Activated T-cell treated with anti-CD3 and anti-CD28 coated beads, Interleukin-2, amount 50 U/mL, for 24 hours (primary cell): Measurements from ENCODE around the gene ORC2.
"Not testable (repeated sequence)": the region's sequence is repeated elsewhere in the genome, so short reads cannot be mapped to it uniquely, and the experiment has no call there.

ENCODE experiments used
- DNase-seq: peaks from one replicate; pipeline ENCODE4 v3.0.0-alpha.2; 2020
- H3K27ac Mint-ChIP-seq: 2 replicates; pipeline ENCODE4 v1.8.0; 2020; ENCODE audit warnings: mild to moderate bottlenecking, mixed read lengths
- H3K27me3 Mint-ChIP-seq: 2 replicates; pipeline ENCODE4 v1.8.0; 2020; ENCODE audit warnings: mixed read lengths
- H3K36me3 Mint-ChIP-seq: 2 replicates; pipeline ENCODE4 v1.8.0; 2020; ENCODE audit warnings: low read depth, mixed read lengths
- H3K4me1 Mint-ChIP-seq: 2 replicates; pipeline ENCODE4 v1.8.0; 2020; ENCODE audit warnings: low read depth, mixed read lengths
- H3K4me3 Mint-ChIP-seq: 2 replicates; pipeline ENCODE4 v1.8.0; 2020; ENCODE audit warnings: mild to moderate bottlenecking, moderate library complexity, mixed read lengths
- H3K9me3 Mint-ChIP-seq: 2 replicates; pipeline ENCODE4 v1.8.0; 2020; ENCODE audit warnings: mixed read lengths

Gene ORC2

GRCh38 chr2:200963918-200964252 is 425 bp upstream of the ORC2 start:
- Mint-ChIP-seq H3K36me3 (peaks cover 56% of the 10 kb centered on the region), H3K27ac (peak overlapping the region; percentile 99), H3K4me3 (peak overlapping the region; percentile 90), H3K4me1 (peaks cover 68% of the 10 kb centered on the region)
- not testable (repeated sequence) for H3K27me3 Mint-ChIP-seq, H3K9me3 Mint-ChIP-seq, DNase-seq

GRCh38 chr2:200962811-200963123 is 693 bp downstream of the ORC2 start:
- peaks cover 64% of the 10 kb centered on the region for H3K4me1 Mint-ChIP-seq

GRCh38 chr2:200961674-200962073 is 1.8 kb downstream of the ORC2 start:
- peaks cover 73% of the 10 kb centered on the region for H3K36me3 Mint-ChIP-seq
- no peaks in the 10 kb centered on the region for H3K9me3 Mint-ChIP-seq
- no peak overlapping the region for H3K27ac Mint-ChIP-seq

More at GRCh38 chr2:200962811-200963123, 693 bp downstream of the ORC2 start:
- peak overlapping the region; percentile 99 for H3K27ac Mint-ChIP-seq
- H3K9me3 Mint-ChIP-seq, result no peaks in the 10 kb centered on the region
- H3K4me3 Mint-ChIP-seq, result peak overlapping the region; percentile 90
- H3K36me3 Mint-ChIP-seq, result peaks cover 64% of the 10 kb centered on the region
- no peak for DNase-seq
- no peaks in the 10 kb centered on the region for H3K27me3 Mint-ChIP-seq

GRCh38 chr2:200950378-200950777 is 13.1 kb downstream of the ORC2 start:
- Mint-ChIP-seq H3K27me3 (no peaks in the 10 kb centered on the region), H3K36me3 (peaks cover 92% of the 10 kb centered on the region), H3K27ac (no peak overlapping the region), H3K9me3 (no peaks in the 10 kb centered on the region), H3K4me1 (peaks cover 5% of the 10 kb centered on the region), H3K4me3 (no peak overlapping the region)
- no peak for DNase-seq

More at GRCh38 chr2:200961674-200962073, 1.8 kb downstream of the ORC2 start:
- Mint-ChIP-seq H3K4me1 (peaks cover 59% of the 10 kb centered on the region), H3K4me3 (peak overlapping the region; percentile 90), H3K27me3 (no peaks in the 10 kb centered on the region)
- DNase-seq, result no peak

GRCh38 chr2:200945395-200945729 is 18.1 kb downstream of the ORC2 start:
- no peak for DNase-seq
- Mint-ChIP-seq H3K27ac (peak overlapping the region; percentile 96), H3K9me3 (no peaks in the 10 kb centered on the region), H3K4me1 (peaks cover 34% of the 10 kb centered on the region), H3K4me3 (no peak overlapping the region), H3K27me3 (no peaks in the 10 kb centered on the region), H3K36me3 (peaks cover 93% of the 10 kb centered on the region)

GRCh38 chr2:200944467-200945394 is 18.7 kb downstream of the ORC2 start:
- DNase-seq, result peak; percentile 71
- H3K4me3 Mint-ChIP-seq, result peak overlapping the region; percentile 41
- H3K36me3 Mint-ChIP-seq, result peaks cover 92% of the 10 kb centered on the region
- no peaks in the 10 kb centered on the region for H3K27me3 Mint-ChIP-seq
- no peaks in the 10 kb centered on the region for H3K9me3 Mint-ChIP-seq
- peak overlapping the region; percentile 96 for H3K27ac Mint-ChIP-seq
- peaks cover 34% of the 10 kb centered on the region for H3K4me1 Mint-ChIP-seq

GRCh38 chr2:200943527-200944105 is 19.8 kb downstream of the ORC2 start:
- no peak overlapping the region for H3K4me3 Mint-ChIP-seq
- H3K27ac Mint-ChIP-seq, result peak overlapping the region; percentile 96
- no peaks in the 10 kb centered on the region for H3K27me3 Mint-ChIP-seq
- H3K4me1 Mint-ChIP-seq, result peaks cover 34% of the 10 kb centered on the region
- DNase-seq, result no peak
- H3K9me3 Mint-ChIP-seq, result no peaks in the 10 kb centered on the region
- peaks cover 93% of the 10 kb centered on the region for H3K36me3 Mint-ChIP-seq

GRCh38 chr2:200939832-200940231 is 23.6 kb downstream of the ORC2 start:
- Mint-ChIP-seq H3K4me1 (peaks cover 24% of the 10 kb centered on the region), H3K27me3 (no peaks in the 10 kb centered on the region), H3K4me3 (no peak overlapping the region), H3K9me3 (no peaks in the 10 kb centered on the region), H3K27ac (no peak overlapping the region), H3K36me3 (peaks cover 89% of the 10 kb centered on the region)
- no peak for DNase-seq

- H3K4me3 Mint-ChIP-seq, result no peak overlapping the region
- peaks cover 18% of the 10 kb centered on the region for H3K4me1 Mint-ChIP-seq
- H3K9me3 Mint-ChIP-seq, result no peaks in the 10 kb centered on the region
- no peaks in the 10 kb centered on the region for H3K27me3 Mint-ChIP-seq
- peak overlapping the region; percentile 13 for H3K27ac Mint-ChIP-seq
- peaks cover 72% of the 10 kb centered on the region for H3K36me3 Mint-ChIP-seq
- no peak for DNase-seq
Observed at GRCh38 chr2:200930947-200931626, 32.4 kb downstream of the ORC2 start.

GRCh38 chr2:200929334-200930249 is 33.9 kb downstream of the ORC2 start:
- DNase-seq, result no peak
- Mint-ChIP-seq H3K4me3 (no peak overlapping the region), H3K27me3 (no peaks in the 10 kb centered on the region), H3K27ac (peak overlapping the region; percentile 48), H3K9me3 (no peaks in the 10 kb centered on the region), H3K4me1 (peaks cover 18% of the 10 kb centered on the region), H3K36me3 (peaks cover 67% of the 10 kb centered on the region)

GRCh38 chr2:200922439-200922838 is 41.0 kb downstream of the ORC2 start:
- H3K36me3 Mint-ChIP-seq, result peaks cover 85% of the 10 kb centered on the region
- no peak for DNase-seq
- no peak overlapping the region for H3K4me3 Mint-ChIP-seq

GRCh38 chr2:200913654-200914053 is 49.8 kb downstream of the ORC2 start:
- Mint-ChIP-seq H3K36me3 (peaks cover 90% of the 10 kb centered on the region), H3K4me1 (no peaks in the 10 kb centered on the region), H3K4me3 (no peak overlapping the region), H3K27ac (peak overlapping the region; percentile 86), H3K9me3 (no peaks in the 10 kb centered on the region), H3K27me3 (no peaks in the 10 kb centered on the region)
- no peak for DNase-seq

More at GRCh38 chr2:200922439-200922838, 41.0 kb downstream of the ORC2 start:
- Mint-ChIP-seq H3K27me3 (no peaks in the 10 kb centered on the region), H3K4me1 (peaks cover 11% of the 10 kb centered on the region), H3K27ac (peak overlapping the region; percentile 82), H3K9me3 (no peaks in the 10 kb centered on the region)

GRCh38 chr2:200909958-200910357 is 53.5 kb downstream of the ORC2 start:
- Mint-ChIP-seq H3K4me3 (no peak overlapping the region), H3K36me3 (peaks cover 82% of the 10 kb centered on the region), H3K27ac (peak overlapping the region; percentile 50), H3K4me1 (no peaks in the 10 kb centered on the region), H3K27me3 (no peaks in the 10 kb centered on the region), H3K9me3 (no peaks in the 10 kb centered on the region)
- no peak for DNase-seq
